SU-DHL-6 (cell line): ENCODE measurements around the gene SKA3.
"Not testable (repeated sequence)": the region's sequence is repeated elsewhere in the genome, so short reads cannot be mapped to it uniquely, and the experiment has no call there.

Source experiments
- EZH2phosphoT487 ChIP-seq: fragments of 200-600 bp; sonication (generic), shearing (Covaris generic); conservative IDR thresholded peaks from 2 replicates; pipeline ENCODE4 v1.6.1; 2018; ENCODE audit warnings: mild to moderate bottlenecking, antibody characterized with exemption, low read length, moderate library complexity, mixed read lengths
- TF ChIP-seq, protein P1 (sequence below): fragments of 200-600 bp; sonication (generic); IDR thresholded peaks from one replicate; pipeline ENCODE4 v1.5.1; 2017; ENCODE audit warnings: antibody characterized with exemption, mild to moderate bottlenecking, low read length, moderate library complexity; ENCODE audit not compliant: insufficient read depth, poor library complexity, severe bottlenecking

DNA sequence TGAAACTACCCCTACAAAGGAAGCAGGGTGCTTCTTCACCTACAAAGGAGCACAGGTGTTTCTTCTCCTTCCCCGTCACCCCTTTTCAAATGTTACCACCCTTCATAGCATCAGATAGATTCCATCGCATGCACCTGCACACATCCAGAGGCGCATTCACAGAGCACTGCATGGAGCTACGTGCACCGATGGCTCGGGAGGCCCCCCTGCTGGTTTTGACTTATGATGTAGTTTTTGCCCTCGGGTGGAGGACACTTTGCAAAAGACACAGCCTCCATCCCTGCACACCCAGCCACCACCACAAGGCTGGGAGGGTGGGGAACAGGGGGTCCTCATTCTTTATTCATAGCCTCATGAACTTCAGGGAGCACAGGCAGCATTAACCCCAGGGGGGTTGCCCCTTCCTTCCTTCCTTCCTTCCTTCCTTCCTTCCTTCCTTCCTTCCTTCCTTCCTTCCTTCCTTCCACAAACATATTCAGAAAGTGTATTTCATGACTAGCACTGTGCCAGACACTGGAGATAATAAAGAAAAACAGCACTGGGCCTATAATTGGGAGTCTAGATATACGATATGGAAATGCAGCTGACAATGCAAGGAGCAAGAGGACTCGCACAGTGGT, 21.4 kb upstream of the SKA3 start:
- TF ChIP-seq, protein P1, sequence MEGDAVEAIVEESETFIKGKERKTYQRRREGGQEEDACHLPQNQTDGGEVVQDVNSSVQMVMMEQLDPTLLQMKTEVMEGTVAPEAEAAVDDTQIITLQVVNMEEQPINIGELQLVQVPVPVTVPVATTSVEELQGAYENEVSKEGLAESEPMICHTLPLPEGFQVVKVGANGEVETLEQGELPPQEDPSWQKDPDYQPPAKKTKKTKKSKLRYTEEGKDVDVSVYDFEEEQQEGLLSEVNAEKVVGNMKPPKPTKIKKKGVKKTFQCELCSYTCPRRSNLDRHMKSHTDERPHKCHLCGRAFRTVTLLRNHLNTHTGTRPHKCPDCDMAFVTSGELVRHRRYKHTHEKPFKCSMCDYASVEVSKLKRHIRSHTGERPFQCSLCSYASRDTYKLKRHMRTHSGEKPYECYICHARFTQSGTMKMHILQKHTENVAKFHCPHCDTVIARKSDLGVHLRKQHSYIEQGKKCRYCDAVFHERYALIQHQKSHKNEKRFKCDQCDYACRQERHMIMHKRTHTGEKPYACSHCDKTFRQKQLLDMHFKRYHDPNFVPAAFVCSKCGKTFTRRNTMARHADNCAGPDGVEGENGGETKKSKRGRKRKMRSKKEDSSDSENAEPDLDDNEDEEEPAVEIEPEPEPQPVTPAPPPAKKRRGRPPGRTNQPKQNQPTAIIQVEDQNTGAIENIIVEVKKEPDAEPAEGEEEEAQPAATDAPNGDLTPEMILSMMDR, result not testable (repeated sequence)
- not testable (repeated sequence) for TF ChIP-seq EZH2phosphoT487
